Tibial nerve (tissue), 3 donors: ENCODE data around the gene KBTBD13.

Source experiments
- EP300 ChIP-seq, 2 donors: sonication (generic); formaldehyde crosslinking; IDR thresholded peaks; one replicate each; pipeline ENCODE4 v1.6.1; 2017; ENCODE audit warnings: antibody characterized with exemption in 2 of 2, mild to moderate bottlenecking in 1 of 2
- POLR2A ChIP-seq, 2 donors: fragments of 450-650 bp; IDR thresholded peaks; one replicate each; pipeline ENCODE4 v1.6.1; 2017; ENCODE audit warnings: antibody characterized with exemption in 2 of 2, mild to moderate bottlenecking in 2 of 2, moderate library complexity in 2 of 2

GRCh38 chr15:65095747-65096104 lies 19.2 kb downstream of the KBTBD13 start:
- TF ChIP-seq EP300 (IDR thresholded peaks at IDR 0.05) (no peak), POLR2A (IDR thresholded peaks at IDR 0.05) (no peak)
